Stimulated activated CD4-positive, alpha-beta T cell treated with anti-CD3 and anti-CD28 coated beads, Interleukin-4, amount 100 ng/mL, for 1 hour (primary cell): ENCODE data around the gene C9orf78.
"Not testable (repeated sequence)": the region's sequence is repeated elsewhere in the genome, so short reads cannot be mapped to it uniquely, and the experiment has no call there.

Experiments
- DNase-seq: peaks from one replicate; pipeline ENCODE4 v3.0.0-alpha.2; 2020

Gene C9orf78

DNA sequence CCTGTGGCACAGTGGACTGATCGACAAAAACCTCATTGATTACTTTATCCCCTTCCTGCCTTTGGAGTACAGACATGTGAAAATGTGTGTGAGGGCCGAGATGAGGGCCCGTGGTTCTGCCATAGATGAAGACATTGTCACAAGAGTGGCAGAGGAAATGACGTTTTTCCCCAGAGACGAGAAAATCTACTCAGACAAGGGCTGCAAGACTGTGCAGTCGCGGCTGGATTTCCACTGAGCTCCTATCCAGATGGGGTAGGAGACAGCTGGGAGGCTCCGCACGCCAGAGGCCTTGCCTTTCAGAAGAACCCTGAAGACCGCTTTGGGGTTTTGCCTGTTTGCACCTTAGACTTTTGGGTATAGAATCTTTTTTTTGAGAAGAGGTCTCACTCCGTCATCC, 25.7 kb downstream of the C9orf78 start:
- DNase-seq, result no peak

DNA sequence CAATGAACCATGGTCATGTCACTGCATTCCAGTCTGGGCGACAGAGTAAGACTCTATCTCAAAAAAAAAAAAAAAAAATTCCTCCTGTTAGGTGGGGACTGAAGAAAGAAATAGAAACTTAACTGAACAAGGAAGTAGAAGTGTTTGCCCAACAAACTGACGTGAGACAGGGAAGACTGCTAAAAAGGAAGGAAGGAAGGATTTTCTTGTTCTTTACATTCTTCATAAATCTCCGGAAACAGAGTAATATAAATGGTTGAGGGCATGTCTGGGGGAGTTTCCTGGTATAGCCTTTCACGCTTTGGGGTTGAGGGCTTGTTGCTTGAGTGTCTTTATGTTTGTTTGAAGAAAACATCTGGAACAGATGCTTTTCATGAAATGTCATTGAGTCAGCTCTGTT, 29.0 kb downstream of the C9orf78 start:
- no peak for DNase-seq

DNA sequence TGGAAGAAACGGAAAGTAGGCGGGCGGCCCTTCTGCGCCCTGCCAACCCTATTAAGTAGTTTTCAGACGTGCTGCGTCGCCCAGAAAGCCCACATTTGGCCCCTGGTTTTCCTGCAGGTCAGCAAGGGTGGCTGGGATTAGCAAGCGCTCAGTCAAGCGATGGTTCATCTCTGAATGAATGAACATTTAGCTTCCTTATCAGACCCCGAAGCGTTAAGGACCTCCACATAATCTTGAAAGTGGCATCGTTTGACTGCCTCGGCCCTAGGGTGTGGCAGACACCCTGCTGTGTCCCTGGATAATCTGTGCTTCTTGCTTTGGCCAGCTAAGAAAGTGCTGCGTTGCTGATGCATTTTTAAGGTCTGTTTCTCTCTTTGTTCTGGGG, 31.4 kb downstream of the C9orf78 start:
- no peak for DNase-seq

DNA sequence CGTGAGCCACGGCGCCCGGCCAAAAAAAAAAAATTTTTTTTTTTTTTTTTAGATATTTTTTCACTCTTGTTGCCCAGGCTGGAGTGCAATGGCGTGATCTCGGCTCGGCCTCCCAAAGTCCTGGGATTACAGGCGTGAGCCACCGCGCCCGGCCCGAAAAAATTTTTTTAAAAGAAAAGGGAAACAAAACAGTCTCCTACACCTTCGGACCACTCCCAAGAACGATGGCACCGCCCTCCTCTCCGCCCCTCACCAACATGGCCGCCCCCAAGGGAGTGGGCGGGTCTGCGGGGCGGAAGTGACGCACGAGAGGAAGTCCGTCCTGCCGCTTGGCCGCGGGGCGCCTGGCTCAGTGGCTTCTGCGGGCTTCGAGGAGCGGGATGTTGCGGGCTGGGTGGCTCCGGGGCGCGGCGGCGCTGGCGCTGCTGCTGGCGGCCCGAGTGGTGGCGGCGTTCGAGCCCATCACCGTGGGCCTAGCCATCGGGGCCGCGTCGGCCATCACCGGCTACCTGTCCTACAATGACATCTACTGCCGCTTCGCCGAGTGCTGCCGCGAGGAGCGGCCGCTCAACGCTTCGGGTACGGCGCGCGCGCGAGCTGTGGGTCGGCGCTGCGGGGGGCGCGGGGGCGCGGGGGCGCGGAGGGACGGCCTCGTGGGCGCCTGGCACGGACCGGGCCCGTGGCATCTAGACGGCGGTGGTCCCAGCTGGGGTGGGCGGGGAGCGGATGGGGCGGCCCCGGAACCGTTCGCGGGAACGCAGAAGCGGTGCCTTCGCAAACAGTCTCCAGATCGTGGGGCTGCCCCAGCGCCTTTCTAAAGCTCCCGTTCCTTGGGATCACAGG, 32.0 kb downstream of the C9orf78 start, which contains the start of gene TOR1B:
TOR1B (plus strand) TSS at position 352 of the 843 bp plus-strand sequence; CDS start at position 381, 29 bp downstream.
- DNase-seq, result peak; percentile 91

DNA sequence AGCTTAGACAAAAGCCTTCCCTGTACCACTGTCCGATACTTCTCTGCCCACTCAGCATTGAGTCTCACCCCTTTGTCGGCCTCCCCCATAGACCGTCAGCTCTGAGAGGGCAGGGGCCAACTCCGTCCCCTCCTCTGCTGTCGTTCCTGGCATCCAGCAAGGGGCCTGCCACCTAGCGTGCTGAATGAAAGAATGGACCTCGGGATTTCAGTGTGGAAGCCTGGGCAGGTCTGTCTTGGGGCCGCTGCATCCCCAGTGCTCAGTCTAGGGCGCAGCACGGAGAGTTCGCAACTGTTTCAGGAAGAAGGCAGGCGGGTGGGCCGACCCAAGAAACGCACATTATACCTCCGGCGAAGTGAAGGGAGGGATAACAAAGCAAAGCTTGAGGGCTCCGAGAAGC, 33.6 kb downstream of the C9orf78 start:
- no peak for DNase-seq

DNA sequence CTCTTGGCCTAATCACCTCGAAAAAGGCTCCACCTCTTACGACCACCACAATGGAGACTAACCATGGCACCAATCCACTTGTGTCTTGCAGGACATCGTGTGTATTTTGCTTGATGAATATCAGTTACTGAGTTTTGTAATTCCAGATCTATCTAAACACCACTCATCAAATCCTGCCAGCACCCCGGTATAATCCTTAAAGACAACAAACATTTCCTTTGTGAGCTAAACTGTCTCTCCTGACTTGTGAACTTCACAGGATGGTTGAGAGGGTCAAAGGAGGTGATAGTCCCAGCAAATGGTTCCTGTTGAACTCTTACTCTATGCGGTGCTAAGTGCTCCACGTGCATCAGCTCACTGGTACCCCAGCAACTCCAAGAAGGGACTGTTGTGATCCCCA, 36.1 kb downstream of the C9orf78 start:
- no peak for DNase-seq

DNA sequence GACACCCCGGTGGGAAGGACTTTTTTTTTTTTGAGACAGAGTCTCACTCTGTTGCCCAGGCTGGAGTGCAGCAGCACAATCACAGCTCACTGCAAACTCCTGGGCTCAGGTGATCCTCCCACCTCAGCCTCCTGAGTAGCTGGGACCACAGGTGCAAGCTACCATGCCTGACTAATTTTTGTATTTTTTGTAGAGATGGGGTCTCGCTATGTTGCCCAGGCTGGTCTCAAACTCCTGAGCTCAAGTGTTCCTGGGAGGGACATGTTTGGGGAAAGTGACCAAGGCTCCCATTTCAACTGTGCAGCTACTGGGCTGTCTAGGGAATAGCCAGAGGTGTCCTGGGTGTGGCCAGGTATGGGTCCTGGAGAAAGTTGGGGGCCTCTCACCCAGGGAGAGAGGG, 39.0 kb downstream of the C9orf78 start:
- DNase-seq, result not testable (repeated sequence)

DNA sequence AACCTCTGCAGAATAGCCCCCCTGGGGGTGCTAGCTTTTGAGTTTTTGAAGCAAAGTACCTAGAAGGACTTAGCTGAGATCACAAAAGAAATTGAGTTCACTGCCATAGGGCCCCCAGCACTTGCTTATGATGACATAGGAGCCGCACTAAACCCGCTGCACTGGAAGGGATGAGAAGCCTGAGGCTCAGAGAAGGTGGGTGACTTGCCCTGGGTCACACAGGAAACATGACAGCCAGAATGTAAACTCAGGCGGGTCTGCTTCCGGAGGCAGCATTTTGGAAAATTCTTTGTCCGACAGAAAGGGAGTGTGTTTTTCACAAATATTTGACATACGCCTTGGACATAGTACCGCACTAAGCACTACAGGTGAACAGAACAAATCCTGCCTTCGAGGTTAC, 40.5 kb downstream of the C9orf78 start:
- no peak for DNase-seq

DNA sequence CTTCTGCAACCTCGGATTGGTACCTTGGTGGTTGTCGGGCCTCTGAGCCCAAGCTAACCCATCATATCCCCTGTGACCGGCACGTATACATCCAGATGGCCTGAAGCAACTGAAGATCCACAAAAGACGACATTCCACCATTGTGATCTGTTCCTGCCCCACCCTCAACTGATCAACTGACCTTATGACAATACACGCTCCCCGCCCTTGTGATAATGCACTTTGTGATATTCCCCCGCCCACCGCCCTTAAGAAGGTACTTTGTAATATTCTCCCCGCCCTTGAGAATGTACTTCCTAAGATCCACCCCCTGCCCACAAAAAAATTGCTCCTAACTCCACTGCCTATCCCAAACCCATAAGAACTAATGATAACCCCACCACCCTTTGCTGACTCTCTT, 48.6 kb downstream of the C9orf78 start:
- no peak for DNase-seq

DNA sequence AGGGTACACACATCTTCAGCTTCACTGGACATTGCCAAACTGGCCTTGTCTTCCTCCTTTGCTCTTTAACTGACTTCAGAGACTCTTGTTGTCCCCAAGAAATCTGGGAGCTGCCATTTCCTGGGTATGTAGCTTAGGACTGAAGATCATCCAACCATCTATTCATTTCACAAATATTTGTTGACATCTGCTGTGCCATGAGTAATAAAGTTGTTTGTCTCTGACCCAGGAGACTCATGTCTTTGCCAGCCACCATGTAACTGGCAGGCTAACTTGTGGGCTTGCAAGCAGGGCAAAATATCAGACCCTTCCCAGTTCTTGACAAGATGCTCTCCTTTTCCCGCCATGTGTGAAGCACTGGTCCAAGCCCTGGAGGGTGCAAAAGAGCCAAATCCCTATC, 49.2 kb downstream of the C9orf78 start:
- DNase-seq, result no peak

DNA sequence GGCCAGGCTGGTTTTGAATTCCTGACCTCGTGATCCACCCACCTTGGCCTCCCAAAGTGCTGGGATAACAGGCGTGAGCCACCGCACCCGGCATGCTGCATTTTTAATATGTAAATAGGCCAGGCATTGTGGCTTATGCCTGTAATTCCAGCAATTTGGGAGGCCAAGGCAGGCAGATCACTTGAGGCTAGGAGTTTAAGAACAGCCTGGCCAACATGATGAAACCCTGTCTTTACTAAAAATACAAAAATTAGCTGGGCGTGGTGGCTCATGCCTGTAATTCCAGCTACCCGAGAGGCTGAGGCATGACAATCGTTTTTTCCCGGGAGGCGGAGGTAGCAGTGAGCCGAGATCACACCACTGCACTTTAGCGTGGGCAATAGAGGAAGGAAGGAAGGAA, 50.1 kb downstream of the C9orf78 start:
- DNase-seq, result not testable (repeated sequence)

DNA sequence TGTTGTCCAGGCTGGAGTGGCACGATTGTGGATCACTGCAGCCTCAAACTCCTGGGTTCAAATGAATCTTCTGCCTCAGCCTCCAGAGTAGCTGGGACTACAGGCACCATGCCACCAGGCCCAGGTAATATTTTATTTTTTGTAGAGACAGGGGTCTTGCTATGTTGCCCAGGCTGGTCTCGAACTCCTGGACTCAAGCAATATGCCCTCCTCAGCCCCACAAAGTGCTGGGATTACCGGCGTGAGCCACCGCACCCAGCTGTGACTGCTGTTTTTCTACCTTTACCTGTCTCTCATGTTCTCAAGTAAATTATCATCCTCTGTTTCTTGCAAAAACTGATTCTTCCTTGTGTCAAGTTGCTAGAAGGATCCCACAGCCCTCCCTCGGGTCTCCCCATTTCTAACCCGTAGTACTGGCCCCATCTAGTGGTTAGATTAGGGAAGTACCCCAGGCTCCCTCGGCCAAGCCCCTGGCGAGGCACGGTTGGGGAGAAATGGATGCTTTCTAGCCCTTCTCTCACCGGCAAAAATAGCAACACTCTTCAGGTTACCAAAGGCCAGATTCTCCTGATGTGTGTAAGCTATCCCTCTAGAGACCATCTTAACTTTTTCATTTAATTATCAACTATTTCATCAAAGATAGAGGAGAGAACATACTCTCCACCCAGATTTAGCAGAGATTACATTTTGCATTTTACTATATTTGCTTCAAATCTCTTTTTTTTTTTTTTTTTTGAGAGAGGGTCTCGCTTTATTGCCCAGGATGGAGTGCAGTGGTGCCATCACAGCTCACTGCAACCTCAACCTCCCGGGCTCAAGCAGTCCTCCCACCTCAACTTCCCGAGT, 51.3 kb downstream of the C9orf78 start:
- peak; percentile 64 for DNase-seq

DNA sequence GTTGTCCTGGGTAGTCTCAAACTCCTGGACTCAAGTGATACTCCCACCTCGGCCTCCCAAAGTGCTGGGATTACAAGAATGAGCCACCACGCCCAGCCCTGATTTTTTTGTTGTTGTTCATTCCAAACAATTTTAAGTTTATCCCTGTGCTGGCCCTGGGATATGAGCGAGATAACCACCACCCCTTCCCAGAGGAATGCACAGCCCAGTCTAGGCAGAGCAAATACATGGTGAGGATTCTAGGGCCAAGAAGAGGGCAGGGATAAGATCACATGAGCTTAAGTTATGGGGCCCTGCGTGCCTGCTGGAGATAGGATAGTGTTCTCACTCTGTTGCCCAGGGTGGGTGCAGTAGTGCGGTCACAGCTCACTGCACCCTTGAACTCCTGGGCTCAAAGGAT, 53.1 kb downstream of the C9orf78 start:
- DNase-seq, result no peak

DNA sequence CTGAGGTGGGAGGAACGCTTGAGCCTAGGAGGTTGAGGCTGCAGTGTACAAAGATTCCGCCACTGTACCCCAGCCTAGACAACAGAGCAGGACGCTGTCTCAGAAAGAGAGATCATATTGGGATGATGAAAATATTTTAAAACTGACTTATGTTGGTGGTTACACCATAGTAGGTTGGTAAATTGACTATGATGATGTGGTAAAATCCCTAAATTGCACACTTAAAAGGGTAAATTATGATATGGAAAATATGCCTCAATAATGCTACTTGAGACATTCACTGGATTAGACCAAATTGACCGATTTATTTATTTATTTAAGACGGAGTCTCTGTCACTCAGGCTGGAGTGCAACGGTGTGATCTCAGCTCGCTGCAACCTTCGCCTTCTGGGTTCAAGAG, 53.9 kb downstream of the C9orf78 start:
- DNase-seq, result no peak

DNA sequence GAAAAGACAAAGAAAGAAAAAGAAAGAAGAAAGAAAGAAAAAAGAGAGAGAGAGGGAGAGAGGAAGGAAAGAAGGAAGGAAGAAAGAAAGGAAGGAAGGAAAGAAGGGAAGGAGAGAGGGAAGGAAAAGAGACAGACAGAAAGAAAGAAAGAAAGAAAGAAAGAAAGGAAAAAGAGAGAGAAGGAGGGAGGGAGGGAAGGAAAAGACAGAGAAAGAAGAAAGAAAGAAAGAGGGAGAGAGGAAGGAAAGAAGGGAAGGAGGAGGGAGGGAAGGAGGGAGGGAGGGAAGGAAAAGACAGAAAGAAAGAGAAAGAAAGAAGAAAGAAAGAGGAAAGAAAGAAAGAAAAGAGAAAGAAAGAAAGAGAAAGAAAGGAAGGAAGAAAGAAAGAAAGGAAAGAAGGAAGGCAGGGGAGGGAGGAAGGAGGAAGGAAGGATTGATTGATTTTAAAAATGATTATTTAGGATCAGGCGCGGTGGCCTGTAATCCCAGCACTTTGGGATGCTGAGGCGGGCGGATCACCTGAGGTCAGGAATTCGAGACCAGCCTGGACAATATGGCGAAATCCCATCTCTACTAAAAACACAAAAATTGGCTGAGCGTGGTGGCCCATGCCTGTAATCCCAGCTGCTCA, 55.4 kb downstream of the C9orf78 start:
- DNase-seq, result no peak

DNA sequence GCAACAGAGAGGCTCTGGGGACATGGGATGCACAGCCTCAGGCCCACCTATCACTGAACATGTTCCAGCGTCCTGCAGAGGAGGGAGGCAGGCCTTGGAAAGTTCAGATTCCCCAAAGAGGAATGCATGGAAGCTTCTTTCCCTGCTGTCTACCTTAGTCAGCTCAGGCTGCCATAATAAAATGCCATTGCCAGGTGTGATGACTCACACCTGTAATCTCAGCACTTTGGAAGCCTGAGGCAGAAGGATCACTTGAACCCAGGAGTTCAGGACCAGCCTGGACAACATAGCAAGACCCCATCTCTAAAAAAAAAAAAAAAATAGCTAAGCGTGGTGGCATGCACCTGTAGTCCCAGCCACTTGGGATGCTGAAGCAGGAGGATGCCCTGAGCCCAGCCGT, 56.6 kb downstream of the C9orf78 start:
- DNase-seq, result no peak

DNA sequence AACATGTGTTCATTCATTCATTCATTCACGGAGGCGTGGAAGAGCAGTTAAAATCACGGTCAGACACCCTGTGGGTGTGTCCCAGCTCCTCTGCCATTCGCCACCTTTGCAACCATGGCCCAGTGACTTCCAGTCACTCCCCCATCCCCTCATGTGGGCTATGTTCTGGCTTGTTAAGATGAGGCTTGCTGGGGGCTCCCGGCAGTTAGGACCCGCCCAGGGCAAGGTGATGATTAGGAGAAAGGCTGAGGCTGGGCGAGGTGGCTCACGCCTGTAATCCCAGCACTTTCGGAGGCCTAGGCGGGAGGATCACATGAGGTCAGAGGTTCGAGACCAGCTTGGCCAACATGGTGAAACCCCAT, 57.3 kb downstream of the C9orf78 start:
- no peak for DNase-seq
